K562 (cell line): Measurements from ENCODE around the gene UBAP1L. TPM values are rescaled to one million over a fixed set of nuclear protein-coding genes. Genes with fewer than 3 reads are reported as not detected.
A peak's percentile ranks its signal among the peaks of the same experiment; 100 is the strongest.

Source experiments
- ATF7 ChIP-seq: fragments of 450-650 bp; IDR thresholded peaks from 2 replicates; pipeline ENCODE4 v1.7.1; 2014; ENCODE audit warnings: mild to moderate bottlenecking, moderate library complexity
- MLLT1 ChIP-seq, 2 experiments: fragments of 450-650 bp; IDR thresholded peaks; 2 replicates each; pipeline ENCODE4 v1.6.1; 2016
- MXI1 ChIP-seq: IDR thresholded peaks from 2 replicates; pipeline ENCODE4 v1.6.1; 2011; ENCODE audit warnings: low read depth, mild to moderate bottlenecking, improper control_type of control experiment, low read length
- NELFE ChIP-seq: IDR thresholded peaks from 2 replicates; pipeline ENCODE4 v1.6.1; 2011; ENCODE audit warnings: mild to moderate bottlenecking; ENCODE audit not compliant: insufficient read depth, insufficient read length
- NFYB ChIP-seq: IDR thresholded peaks from 2 replicates; pipeline ENCODE4 v1.6.1; 2011; ENCODE audit warnings: mild to moderate bottlenecking, moderate library complexity; ENCODE audit not compliant: insufficient read length; ENCODE audit errors: extremely low read depth
- SIN3B ChIP-seq: fragments of 450-650 bp; IDR thresholded peaks from 2 replicates; pipeline ENCODE4 v1.6.1; 2017; ENCODE audit warnings: low read depth, mild to moderate bottlenecking, moderate library complexity
- TFAP4 ChIP-seq: sonication (generic); formaldehyde crosslinking; IDR thresholded peaks from 2 replicates; pipeline ENCODE4 v1.8.0; 2022; ENCODE audit warnings: missing genetic modification reagents, mild to moderate bottlenecking, moderate library complexity, borderline replicate concordance
- USF1 ChIP-seq: sonication (generic); formaldehyde crosslinking; IDR thresholded peaks from 2 replicates; pipeline ENCODE4 v1.9.0; 2022; ENCODE audit warnings: mild to moderate bottlenecking, missing genetic modification reagents
- ZKSCAN1 ChIP-seq: fragments of 150-350 bp; IDR thresholded peaks from 2 replicates; pipeline ENCODE4 v1.6.1; 2016; ENCODE audit warnings: low read depth, low read length
- ZNF24 ChIP-seq: fragments of 450-650 bp; IDR thresholded peaks from 2 replicates; pipeline ENCODE4 v1.6.1; 2016
- ZNF696 ChIP-seq: fragments of 250-450 bp; sonication (Bioruptor Pico); conservative IDR thresholded peaks from 2 replicates; pipeline ENCODE4 v1.4.0; 2020; ENCODE audit warnings: mild to moderate bottlenecking, moderate library complexity
- polyA plus RNA-seq, 8 experiments: library from polyadenylated mRNA; depleted of rRNA in 4 of 8; stranded (reverse) in 5 of 8; unstranded in 3 of 8; fragments of >200 nt; fragmentation: Nextera tagmentation in 2 of 8; fragmentation: Illumina TruSeq in 1 of 8; extraction: Ambion mirVana in 2 of 8; extraction: Trizol in 1 of 8; gene quantifications; 2 replicates each; pipeline versions ENCODE4 v1.2.1 to v1.2.3, GENCODE V29; 2011 to 2014; ENCODE audit warnings: inconsistent platforms in 1 of 8, missing spikeins in 1 of 8
- total RNA-seq, 7 experiments: library from RNA; depleted of rRNA in 6 of 7; stranded (reverse); fragments of >200 nt in 6 of 7; fragmentation: Illumina TruSeq in 2 of 7; extraction: Trizol in 2 of 7; gene quantifications; 2 replicates each; pipeline versions ENCODE4 v1.2.1 to v1.2.3, GENCODE V29; 2011 to 2021; ENCODE audit warnings: low replicate concordance in 1 of 7
- TF ChIP-seq, protein P1 (sequence below): fragments of 450-650 bp; IDR thresholded peaks from 2 replicates; pipeline ENCODE4 v1.6.1; 2016; ENCODE audit warnings: borderline replicate concordance
- TF ChIP-seq, protein P2 (sequence below), 3 experiments: fragments of 200-800 bp in 1 of 3; fragments of 250-450 bp in 1 of 3; fragments of 450-650 bp in 1 of 3; sonication (Bioruptor Pico) in 1 of 3; sonication (Bioruptor generic) in 1 of 3; formaldehyde crosslinking in 1 of 3; IDR thresholded peaks; 2 replicates each; pipeline versions ENCODE4 v1.6.1 to v1.8.0; 2016 to 2022; ENCODE audit warnings: mild to moderate bottlenecking in 2 of 3, missing genetic modification characterization in 2 of 3, missing compliant biosample characterization in 1 of 3, moderate library complexity in 1 of 3

UBAP1L gene
- total and polyA plus RNA-seq, 9 of the 15 experiments (the other 6 are each of a cell fraction or from before 2014, with no cell fraction given): 0.16 to 0.71 (median 0.41) TPM; not detected in 2

- TF ChIP-seq, protein P1, sequence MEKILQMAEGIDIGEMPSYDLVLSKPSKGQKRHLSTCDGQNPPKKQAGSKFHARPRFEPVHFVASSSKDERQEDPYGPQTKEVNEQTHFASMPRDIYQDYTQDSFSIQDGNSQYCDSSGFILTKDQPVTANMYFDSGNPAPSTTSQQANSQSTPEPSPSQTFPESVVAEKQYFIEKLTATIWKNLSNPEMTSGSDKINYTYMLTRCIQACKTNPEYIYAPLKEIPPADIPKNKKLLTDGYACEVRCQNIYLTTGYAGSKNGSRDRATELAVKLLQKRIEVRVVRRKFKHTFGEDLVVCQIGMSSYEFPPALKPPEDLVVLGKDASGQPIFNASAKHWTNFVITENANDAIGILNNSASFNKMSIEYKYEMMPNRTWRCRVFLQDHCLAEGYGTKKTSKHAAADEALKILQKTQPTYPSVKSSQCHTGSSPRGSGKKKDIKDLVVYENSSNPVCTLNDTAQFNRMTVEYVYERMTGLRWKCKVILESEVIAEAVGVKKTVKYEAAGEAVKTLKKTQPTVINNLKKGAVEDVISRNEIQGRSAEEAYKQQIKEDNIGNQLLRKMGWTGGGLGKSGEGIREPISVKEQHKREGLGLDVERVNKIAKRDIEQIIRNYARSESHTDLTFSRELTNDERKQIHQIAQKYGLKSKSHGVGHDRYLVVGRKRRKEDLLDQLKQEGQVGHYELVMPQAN: no peak; the same call in 1 of the 2 replicates
- TF ChIP-seq ATF7 (no peak), ZNF696 (CRISPR knock-in tag) (no peak), ZNF24 (no peak), MLLT1 (IDR thresholded peaks at IDR 0.05) (no peak), NELFE (no peak), USF1 (CRISPR knock-in tag) (peak; percentile 97), ZKSCAN1 (no peak), NFYB (peak; percentile 95), SIN3B (no peak), MXI1 (peak; percentile 71), TFAP4 (CRISPR knock-in tag) (peak; percentile 11; the same call in 1 of the 2 replicates)
- TF ChIP-seq, protein P2, sequence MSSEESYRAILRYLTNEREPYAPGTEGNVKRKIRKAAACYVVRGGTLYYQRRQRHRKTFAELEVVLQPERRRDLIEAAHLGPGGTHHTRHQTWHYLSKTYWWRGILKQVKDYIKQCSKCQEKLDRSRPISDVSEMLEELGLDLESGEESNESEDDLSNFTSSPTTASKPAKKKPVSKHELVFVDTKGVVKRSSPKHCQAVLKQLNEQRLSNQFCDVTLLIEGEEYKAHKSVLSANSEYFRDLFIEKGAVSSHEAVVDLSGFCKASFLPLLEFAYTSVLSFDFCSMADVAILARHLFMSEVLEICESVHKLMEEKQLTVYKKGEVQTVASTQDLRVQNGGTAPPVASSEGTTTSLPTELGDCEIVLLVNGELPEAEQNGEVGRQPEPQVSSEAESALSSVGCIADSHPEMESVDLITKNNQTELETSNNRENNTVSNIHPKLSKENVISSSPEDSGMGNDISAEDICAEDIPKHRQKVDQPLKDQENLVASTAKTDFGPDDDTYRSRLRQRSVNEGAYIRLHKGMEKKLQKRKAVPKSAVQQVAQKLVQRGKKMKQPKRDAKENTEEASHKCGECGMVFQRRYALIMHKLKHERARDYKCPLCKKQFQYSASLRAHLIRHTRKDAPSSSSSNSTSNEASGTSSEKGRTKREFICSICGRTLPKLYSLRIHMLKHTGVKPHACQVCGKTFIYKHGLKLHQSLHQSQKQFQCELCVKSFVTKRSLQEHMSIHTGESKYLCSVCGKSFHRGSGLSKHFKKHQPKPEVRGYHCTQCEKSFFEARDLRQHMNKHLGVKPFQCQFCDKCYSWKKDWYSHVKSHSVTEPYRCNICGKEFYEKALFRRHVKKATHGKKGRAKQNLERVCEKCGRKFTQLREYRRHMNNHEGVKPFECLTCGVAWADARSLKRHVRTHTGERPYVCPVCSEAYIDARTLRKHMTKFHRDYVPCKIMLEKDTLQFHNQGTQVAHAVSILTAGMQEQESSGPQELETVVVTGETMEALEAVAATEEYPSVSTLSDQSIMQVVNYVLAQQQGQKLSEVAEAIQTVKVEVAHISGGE (CRISPR knock-in tag; IDR thresholded peaks at IDR 0.05): no peak
Observed at GRCh38 chr15:65049418-65049840, 65.6 kb downstream of the UBAP1L start (continued).
